SK-N-SH (cell line): ENCODE measurements around the gene IL21R. TPM values are rescaled to one million over a fixed set of nuclear protein-coding genes. Genes with fewer than 3 reads are reported as not detected.

Experiments used
- CTCF ChIA-PET: fragments of 300-600, 350-600 bp; formaldehyde crosslinking; extraction: SDS; loops from one replicate; lab custom pipeline; 2021; lab: Yijun Ruan, JAX
- POLR2A ChIA-PET: fragments of 350-600 bp; sonication (Branson Sonifier 250); formaldehyde crosslinking; extraction: SDS; loops from one replicate; lab custom pipeline; 2020; ENCODE audit warnings: antibody characterized with exemption, inconsistent platforms; lab: Yijun Ruan, JAX
- DNase-seq: peaks from one replicate; pipeline ENCODE4 v3.0.0; 2012
- H2AFZ ChIP-seq: fragments of 200-600 bp; sonication (generic); 2 replicates; pipeline ENCODE4 v1.8.1; 2016; ENCODE audit warnings: antibody characterized with exemption, mild to moderate bottlenecking, low read depth
- H3F3A ChIP-seq: fragments of 200-600 bp; sonication (generic); replicated peaks from 2 replicates; pipeline ENCODE3; 2016; ENCODE audit warnings: antibody characterized with exemption, mild to moderate bottlenecking; ENCODE audit not compliant: insufficient read depth
- H3K27ac ChIP-seq, 2 experiments: fragments of 200-500 bp in 1 of 2; fragments of 200-600 bp in 1 of 2; sonication (Bioruptor generic) in 1 of 2; sonication (generic), shearing (Covaris generic) in 1 of 2; 2 replicates each; pipeline versions ENCODE4 v1.5.1 to v1.6.1; 2014 to 2016; ENCODE audit warnings: low read depth in 2 of 2, inconsistent platforms in 1 of 2, low read length in 1 of 2, mild to moderate bottlenecking in 1 of 2, mixed read lengths in 1 of 2
- H3K27me3 ChIP-seq: fragments of 200-600 bp; sonication (generic), shearing (Covaris generic); 2 replicates; pipeline ENCODE4 v1.6.1; 2016; ENCODE audit warnings: mixed run types; ENCODE audit not compliant: insufficient read depth
- H3K36me3 ChIP-seq, 2 experiments: fragments of 200-500 bp in 1 of 2; fragments of 200-600 bp in 1 of 2; sonication (Bioruptor generic) in 1 of 2; sonication (generic) in 1 of 2; replicated peaks in 1 of 2; 2 replicates each; pipeline versions ENCODE3 to v1.5.1; 2014 to 2016; ENCODE audit warnings: low read length in 1 of 2, mild to moderate bottlenecking in 1 of 2; ENCODE audit not compliant: insufficient read depth in 2 of 2, control insufficient read depth in 1 of 2
- H3K4me1 ChIP-seq, 2 experiments: fragments of 200-500 bp in 1 of 2; fragments of 200-600 bp in 1 of 2; sonication (Bioruptor generic) in 1 of 2; sonication (generic), shearing (Covaris generic) in 1 of 2; 2 replicates each; pipeline versions ENCODE4 v1.5.1 to v1.6.1; 2014 to 2016; ENCODE audit warnings: low read depth in 1 of 2, low read length in 1 of 2, mixed run types in 1 of 2; ENCODE audit not compliant: insufficient read depth in 2 of 2, control insufficient read depth in 1 of 2
- H3K4me2 ChIP-seq: fragments of 200-600 bp; sonication (generic), shearing (Covaris generic); 2 replicates; pipeline ENCODE4 v1.6.1; 2017; ENCODE audit warnings: mixed run types
- H3K4me3 ChIP-seq, 2 experiments: fragments of 200-500 bp in 1 of 2; fragments of 200-600 bp in 1 of 2; sonication (Bioruptor generic) in 1 of 2; sonication (generic), shearing (Covaris generic) in 1 of 2; 2 replicates each; pipeline versions ENCODE4 v1.5.1 to v1.8.1; 2014 to 2016; ENCODE audit warnings: low read depth in 2 of 2, inconsistent platforms in 1 of 2, low read length in 1 of 2, mild to moderate bottlenecking in 1 of 2, mixed read lengths in 1 of 2, moderate library complexity in 1 of 2
- H3K79me2 ChIP-seq: fragments of 200-600 bp; sonication (generic); 2 replicates; pipeline ENCODE4 v1.8.1; 2017; ENCODE audit warnings: mild to moderate bottlenecking; ENCODE audit not compliant: insufficient read depth
- H3K9ac ChIP-seq: fragments of 200-600 bp; sonication (generic); 2 replicates; pipeline ENCODE4 v1.6.1; 2017; ENCODE audit warnings: mixed run types
- H3K9me2 ChIP-seq: fragments of 200-600 bp; sonication (generic); 2 replicates; pipeline ENCODE4 v1.6.1; 2017; ENCODE audit warnings: mixed run types
- H3K9me3 ChIP-seq: fragments of 200-600 bp; sonication (generic); 2 replicates; pipeline ENCODE4 v1.6.1; 2017; ENCODE audit warnings: mixed run types, mild to moderate bottlenecking, moderate library complexity
- H4K20me1 ChIP-seq: fragments of 200-600 bp; sonication (generic); 2 replicates; pipeline ENCODE4 v1.6.1; 2017; ENCODE audit warnings: mild to moderate bottlenecking, mixed run types; ENCODE audit not compliant: insufficient read depth
- ELF1 ChIP-seq: IDR thresholded peaks from 2 replicates; pipeline ENCODE4 v1.4.0; 2012
- EZH2phosphoT487 ChIP-seq: fragments of 200-600 bp; sonication (generic); IDR thresholded peaks from 2 replicates; pipeline ENCODE4 v1.6.1; 2017; ENCODE audit warnings: low read depth, mixed run types, mild to moderate bottlenecking, antibody characterized with exemption, moderate library complexity, borderline replicate concordance
- FOSL2 ChIP-seq: IDR thresholded peaks from 2 replicates; pipeline ENCODE4 v1.4.0; 2012; ENCODE audit warnings: low read depth, mild to moderate bottlenecking, moderate library complexity, borderline replicate concordance
- FOXM1 ChIP-seq: IDR thresholded peaks from 2 replicates; pipeline ENCODE4 v1.4.0; 2012; ENCODE audit warnings: low read depth, mild to moderate bottlenecking
- JUND ChIP-seq: IDR thresholded peaks from 2 replicates; pipeline ENCODE4 v1.4.0; 2012
- MEF2A ChIP-seq: IDR thresholded peaks from 2 replicates; pipeline ENCODE4 v1.4.0; 2012; ENCODE audit warnings: low read depth, borderline replicate concordance
- MXI1 ChIP-seq: IDR thresholded peaks from 2 replicates; pipeline ENCODE4 v1.6.1; 2012; ENCODE audit warnings: mild to moderate bottlenecking, low read depth, low read length, improper control_type of control experiment
- POLR2AphosphoS5 ChIP-seq: IDR thresholded peaks from 2 replicates; pipeline ENCODE4 v1.6.1; 2012; ENCODE audit warnings: low read depth, low read length
- RCOR1 ChIP-seq: fragments of 150-350 bp; IDR thresholded peaks from 2 replicates; pipeline ENCODE4 v1.6.1; 2017; ENCODE audit warnings: antibody characterized with exemption, low read length
- RFX5 ChIP-seq: IDR thresholded peaks from 2 replicates; pipeline ENCODE4 v1.6.1; 2012; ENCODE audit warnings: mild to moderate bottlenecking, improper control_type of control experiment, low read length
- RXRA ChIP-seq: IDR thresholded peaks from 2 replicates; pipeline ENCODE4 v1.4.0; 2012; ENCODE audit warnings: low read depth, mild to moderate bottlenecking, borderline replicate concordance
- SIN3A ChIP-seq: IDR thresholded peaks from 2 replicates; pipeline ENCODE4 v1.6.1; 2012; ENCODE audit warnings: low read depth, mild to moderate bottlenecking, low read length, moderate library complexity, borderline replicate concordance
- TAF1 ChIP-seq: IDR thresholded peaks from 2 replicates; pipeline ENCODE4 v1.6.1; 2012; ENCODE audit warnings: low read depth, mild to moderate bottlenecking, low read length, moderate library complexity, borderline replicate concordance
- TCF12 ChIP-seq: IDR thresholded peaks from 2 replicates; pipeline ENCODE4 v1.4.0; 2012
- WGBS: methylation state at CpG from one replicate; pipeline ENCODE4 v1.1.6; 2017; ENCODE audit warnings: low lambda C conversion rate; 5-methylcytosine and 5-hydroxymethylcytosine counted together
- polyA plus RNA-seq, 3 experiments: library from polyadenylated mRNA; depleted of rRNA; stranded (reverse); fragments of >200 nt; gene quantifications; 2 replicates each; pipeline ENCODE4 v1.2.3, GENCODE V29; 2012
- TF ChIP-seq, protein P1 (sequence below): fragments of 150-350 bp; IDR thresholded peaks from 2 replicates; pipeline ENCODE4 v1.6.1; 2017; ENCODE audit warnings: antibody characterized with exemption, low read length, low read depth, borderline replicate concordance
- TF ChIP-seq, protein P2 (sequence below): IDR thresholded peaks from 2 replicates; pipeline ENCODE4 v1.4.0; 2012; ENCODE audit warnings: low read depth
- TF ChIP-seq, protein P3 (sequence below): IDR thresholded peaks from 2 replicates; pipeline ENCODE4 v1.4.0; 2012; ENCODE audit warnings: low read depth, borderline replicate concordance

The IL21R gene
- polyA plus RNA-seq, 1 of the 3 experiments (the other 2 are of a cell fraction) = 0.13 TPM

DNA sequence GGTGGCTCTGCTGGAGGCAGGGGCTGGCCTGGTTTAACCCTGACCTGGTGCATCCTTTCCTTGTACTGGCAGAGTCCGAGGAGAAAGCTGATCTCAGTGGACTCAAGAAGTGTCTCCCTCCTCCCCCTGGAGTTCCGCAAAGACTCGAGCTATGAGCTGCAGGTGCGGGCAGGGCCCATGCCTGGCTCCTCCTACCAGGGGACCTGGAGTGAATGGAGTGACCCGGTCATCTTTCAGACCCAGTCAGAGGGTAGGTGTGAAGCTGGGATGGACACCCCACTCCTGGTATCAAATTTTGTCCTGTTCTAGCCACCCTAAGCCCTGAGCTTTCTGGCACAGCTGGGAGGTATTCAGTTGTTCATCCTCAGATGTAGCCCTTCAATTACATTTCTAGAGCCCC is 42.5 kb downstream of the IL21R start:
- no peak overlapping the region for H3K4me2 ChIP-seq
- TF ChIP-seq FOSL2 = no peak
- TF ChIP-seq, protein P1, sequence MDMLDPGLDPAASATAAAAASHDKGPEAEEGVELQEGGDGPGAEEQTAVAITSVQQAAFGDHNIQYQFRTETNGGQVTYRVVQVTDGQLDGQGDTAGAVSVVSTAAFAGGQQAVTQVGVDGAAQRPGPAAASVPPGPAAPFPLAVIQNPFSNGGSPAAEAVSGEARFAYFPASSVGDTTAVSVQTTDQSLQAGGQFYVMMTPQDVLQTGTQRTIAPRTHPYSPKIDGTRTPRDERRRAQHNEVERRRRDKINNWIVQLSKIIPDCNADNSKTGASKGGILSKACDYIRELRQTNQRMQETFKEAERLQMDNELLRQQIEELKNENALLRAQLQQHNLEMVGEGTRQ = no peak
- TF ChIP-seq RCOR1 = no peak
- TF ChIP-seq MEF2A = no peak
- no peak for TF ChIP-seq RXRA
- TF ChIP-seq RFX5 = no peak
- TF ChIP-seq POLR2AphosphoS5 = no peak
- TF ChIP-seq MXI1 = no peak
- TF ChIP-seq TCF12 = no peak
- TF ChIP-seq TAF1 = no peak
- H3F3A ChIP-seq = peaks cover 6% of the 10 kb centered on the region
- H3K79me2 ChIP-seq = no peaks in the 10 kb centered on the region
- H2AFZ ChIP-seq = no peak overlapping the region
- no peak overlapping the region for H3K27ac ChIP-seq
- ChIA-PET CTCF (interaction anchor here (1.5 kb wide), 2 partner anchors 17 to 209 kb away, joined by 3 to 6 read pairs; no protein-coding TSS in a partner anchor), POLR2A (no interaction called here)
- no peak for DNase-seq
- H3K9ac ChIP-seq = no peak overlapping the region
- WGBS = 0% methylated on average over 1 of the region's 5 CpGs
- H3K9me3 ChIP-seq = no peaks in the 10 kb centered on the region
- no peaks in the 10 kb centered on the region for H3K9me2 ChIP-seq
- no peaks in the 10 kb centered on the region for H3K36me3 ChIP-seq
- H3K4me3 ChIP-seq = no peak overlapping the region
- peaks cover 0 to 5% of the 10 kb centered on the region in 2 experiments; a peak in 1 of 4 replicates for H3K4me1 ChIP-seq
- no peaks in the 10 kb centered on the region for H3K27me3 ChIP-seq
- no peaks in the 10 kb centered on the region for H4K20me1 ChIP-seq

DNA sequence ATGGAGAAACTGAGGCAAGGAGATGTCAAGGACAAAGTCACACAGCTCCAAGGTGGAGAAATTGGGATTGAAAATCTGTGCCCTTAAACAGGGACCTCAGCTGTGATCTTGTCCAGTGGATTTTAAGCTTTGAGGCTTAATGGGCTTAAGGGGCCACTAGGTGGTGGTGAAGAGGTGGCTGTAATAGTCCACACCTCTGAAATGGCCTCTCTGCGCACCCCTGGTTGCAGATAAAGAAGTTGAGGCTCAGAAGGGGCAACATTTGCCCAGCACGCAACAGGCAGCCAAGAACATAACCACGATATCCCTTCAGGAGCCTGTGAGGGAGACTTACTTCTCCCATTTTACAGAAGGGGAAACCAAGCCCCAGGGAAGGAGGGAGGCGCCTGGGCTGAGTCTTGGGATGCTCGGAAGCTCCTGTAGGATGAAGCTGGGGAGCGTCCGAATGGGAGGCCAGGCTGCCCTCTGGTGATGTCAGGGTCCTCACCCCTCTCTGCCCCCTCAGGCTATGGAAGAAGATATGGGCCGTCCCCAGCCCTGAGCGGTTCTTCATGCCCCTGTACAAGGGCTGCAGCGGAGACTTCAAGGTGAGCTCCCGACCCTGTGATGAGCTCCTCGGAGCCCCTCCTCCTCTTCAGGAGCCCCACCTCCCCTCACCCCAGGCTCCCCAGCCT is 43.7 kb downstream of the IL21R start:
- no peaks in the 10 kb centered on the region for H3K36me3 ChIP-seq
- no peaks in the 10 kb centered on the region for H3K79me2 ChIP-seq
- peaks cover 6% of the 10 kb centered on the region for H3F3A ChIP-seq
- WGBS = 58% methylated on average over 11 of the region's 12 CpGs
- no peaks in the 10 kb centered on the region for H3K27me3 ChIP-seq
- ChIA-PET CTCF (interaction anchor here (1.5 kb wide), 1 partner anchor 18 kb away, joined by 6 read pairs; no protein-coding TSS in a partner anchor), POLR2A (no interaction called here)
- H3K9ac ChIP-seq = no peak overlapping the region
- H3K4me3 ChIP-seq = no peak overlapping the region
- H3K4me1 ChIP-seq = peaks cover 0 to 5% of the 10 kb centered on the region in 2 experiments; a peak in 1 of 4 replicates
- no peaks in the 10 kb centered on the region for H3K9me2 ChIP-seq
- H3K4me2 ChIP-seq = no peak overlapping the region
- no peak overlapping the region for H3K27ac ChIP-seq
- no peak for DNase-seq
- TF ChIP-seq FOXM1 (no peak), ELF1 (no peak), SIN3A (no peak), MEF2A (no peak), EZH2phosphoT487 (no peak), POLR2AphosphoS5 (no peak), JUND (no peak)
- TF ChIP-seq, protein P1 = no peak
- TF ChIP-seq, protein P2, sequence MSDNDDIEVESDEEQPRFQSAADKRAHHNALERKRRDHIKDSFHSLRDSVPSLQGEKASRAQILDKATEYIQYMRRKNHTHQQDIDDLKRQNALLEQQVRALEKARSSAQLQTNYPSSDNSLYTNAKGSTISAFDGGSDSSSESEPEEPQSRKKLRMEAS = no peak
- TF ChIP-seq, protein P3, sequence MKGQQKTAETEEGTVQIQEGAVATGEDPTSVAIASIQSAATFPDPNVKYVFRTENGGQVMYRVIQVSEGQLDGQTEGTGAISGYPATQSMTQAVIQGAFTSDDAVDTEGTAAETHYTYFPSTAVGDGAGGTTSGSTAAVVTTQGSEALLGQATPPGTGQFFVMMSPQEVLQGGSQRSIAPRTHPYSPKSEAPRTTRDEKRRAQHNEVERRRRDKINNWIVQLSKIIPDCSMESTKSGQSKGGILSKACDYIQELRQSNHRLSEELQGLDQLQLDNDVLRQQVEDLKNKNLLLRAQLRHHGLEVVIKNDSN = no peak
- TF ChIP-seq, all 33 proteins: peak for 0
- Histone ChIP-seq H4K20me1 (no peaks in the 10 kb centered on the region), H2AFZ (no peak overlapping the region), H3K9me3 (no peaks in the 10 kb centered on the region)
